ENCODE data around the gene FHIP1B.

Gene FHIP1B

DNA sequence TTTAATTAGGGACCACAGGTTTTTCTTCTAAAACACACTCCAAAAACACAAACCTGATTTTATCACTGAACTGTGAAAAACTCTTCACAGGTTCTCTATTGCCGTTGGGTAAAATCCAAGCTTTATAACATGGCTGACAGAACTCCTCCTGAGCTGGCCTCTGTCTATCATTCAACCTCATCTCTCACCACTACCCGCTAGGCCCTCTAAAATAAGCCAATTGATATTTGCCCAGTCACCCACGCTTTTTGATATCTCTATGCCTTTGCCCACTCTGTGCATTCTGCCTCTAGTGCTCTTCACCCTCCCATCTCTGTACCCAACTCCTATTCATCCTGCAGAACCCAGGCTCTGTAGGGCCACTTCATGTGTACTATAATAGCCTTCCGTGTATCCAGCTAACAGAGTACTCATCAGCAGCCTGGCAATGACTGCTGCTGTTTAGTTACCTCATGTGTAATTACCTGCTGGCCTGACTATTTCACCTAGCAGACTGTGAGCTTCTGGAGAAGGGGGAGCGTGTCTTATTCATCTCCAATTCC lies 3.4 kb upstream of the FHIP1B start:
- no peak for DNase-seq

GRCh38 chr11:6237266-6237665 lies 2.8 kb upstream of the FHIP1B start:
- DNase-seq: peak; percentile 85

DNA sequence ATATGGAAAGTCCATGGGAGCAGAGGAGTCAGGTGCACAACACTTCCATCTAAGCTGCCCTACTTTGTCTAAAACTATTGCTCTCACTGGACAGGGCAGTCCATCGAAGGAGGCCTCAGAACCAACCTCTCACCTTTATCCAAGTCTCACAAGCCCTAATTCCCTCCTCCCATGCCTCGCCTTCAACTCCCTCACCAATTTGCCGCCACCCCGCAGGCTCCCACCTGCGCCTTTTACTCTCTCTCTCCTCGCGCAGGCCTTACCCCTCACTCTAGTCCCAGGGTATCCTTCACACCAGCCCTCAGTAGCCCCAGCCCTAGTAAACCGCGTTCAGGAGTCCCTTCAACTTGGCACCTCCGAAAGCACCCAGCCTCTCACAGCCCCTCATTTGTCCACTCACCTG lies 451 bp downstream of the FHIP1B start:
- no peak for DNase-seq

DNA sequence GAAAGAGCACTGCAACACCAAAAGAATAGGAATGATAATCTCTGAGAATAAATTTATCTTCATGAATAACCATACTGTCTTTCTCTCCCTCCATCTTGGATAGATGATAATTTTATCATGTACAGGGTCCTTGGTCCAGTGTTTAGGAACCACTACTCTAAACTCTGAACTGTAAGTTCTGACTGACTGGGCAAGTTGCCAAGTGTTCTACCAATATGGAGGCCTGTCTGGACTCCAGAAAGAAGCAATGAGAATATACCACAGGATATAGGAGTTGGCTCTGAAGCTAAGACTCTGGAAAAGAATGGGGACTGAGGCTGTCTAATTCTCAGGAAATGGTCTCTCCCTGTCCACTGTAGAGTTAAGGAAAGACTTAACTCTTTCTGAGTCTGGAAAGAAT lies 1.5 kb downstream of the FHIP1B start:
- peak; percentile 8 for DNase-seq

DNA sequence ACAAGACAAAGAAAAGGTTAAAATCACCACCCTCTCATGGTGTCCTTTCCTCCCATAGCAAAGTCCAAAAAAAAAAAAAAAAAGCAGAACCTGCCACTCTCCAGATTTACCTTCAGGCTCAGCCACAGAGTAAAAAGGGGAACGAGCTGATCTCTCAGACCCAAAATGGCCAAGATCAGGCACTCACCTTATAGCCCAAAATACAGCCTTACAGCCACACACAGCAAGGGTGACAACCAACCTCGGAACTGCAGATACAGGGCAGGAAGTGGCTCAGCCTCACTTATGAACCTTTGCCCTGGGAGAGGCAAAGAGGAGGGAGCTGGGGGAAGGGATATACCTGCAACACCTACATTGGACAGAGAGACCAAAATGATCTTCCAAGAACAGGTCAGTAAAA lies 4.5 kb downstream of the FHIP1B start:
- DNase-seq: no peak

DNA sequence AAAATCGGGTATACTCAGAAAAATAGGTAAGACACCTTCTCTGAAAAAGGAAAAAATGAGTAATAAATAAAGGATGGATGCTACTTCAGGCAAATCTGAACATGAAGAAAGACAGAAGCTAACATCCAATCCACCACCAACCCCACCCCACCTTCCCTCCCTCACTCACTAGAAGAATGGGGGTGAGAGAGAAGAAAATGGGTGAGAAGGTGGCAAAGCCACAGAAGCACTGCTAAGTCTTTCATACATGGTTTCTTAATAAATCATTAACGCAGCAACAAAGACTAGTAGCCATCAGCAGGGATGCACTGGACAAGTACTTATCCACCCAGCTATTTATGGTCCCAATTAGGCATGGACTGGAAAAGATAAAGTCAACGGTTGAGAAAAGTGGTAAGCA lies 5.9 kb downstream of the FHIP1B start:
- no peak for DNase-seq

DNA sequence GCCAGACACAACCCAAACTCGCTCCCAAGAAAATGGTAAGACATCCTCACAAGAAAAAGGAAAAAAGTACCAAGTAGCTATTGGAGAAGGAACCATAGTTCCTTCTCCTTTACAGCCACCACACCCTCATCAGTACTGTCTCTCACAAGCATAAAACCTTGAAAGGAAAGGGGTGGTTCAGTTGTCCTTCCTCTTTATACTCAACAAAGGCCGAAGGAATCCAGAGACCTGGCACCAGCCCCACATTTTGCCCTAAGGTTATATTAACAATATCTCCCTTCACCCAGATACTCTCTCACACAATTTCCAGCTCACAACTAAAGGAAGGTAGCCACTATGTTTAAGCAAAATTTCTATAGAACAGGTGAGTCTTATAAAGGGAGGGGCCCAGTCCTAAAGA lies 8.5 kb downstream of the FHIP1B start:
- peak; percentile 37 for DNase-seq

- DNase-seq: no peak
Measured at GRCh38 chr11:6225024-6225423, 9.4 kb downstream of the FHIP1B start.

- no peak for DNase-seq
Measured at GRCh38 chr11:6224421-6224820, 10.0 kb downstream of the FHIP1B start.

DNA sequence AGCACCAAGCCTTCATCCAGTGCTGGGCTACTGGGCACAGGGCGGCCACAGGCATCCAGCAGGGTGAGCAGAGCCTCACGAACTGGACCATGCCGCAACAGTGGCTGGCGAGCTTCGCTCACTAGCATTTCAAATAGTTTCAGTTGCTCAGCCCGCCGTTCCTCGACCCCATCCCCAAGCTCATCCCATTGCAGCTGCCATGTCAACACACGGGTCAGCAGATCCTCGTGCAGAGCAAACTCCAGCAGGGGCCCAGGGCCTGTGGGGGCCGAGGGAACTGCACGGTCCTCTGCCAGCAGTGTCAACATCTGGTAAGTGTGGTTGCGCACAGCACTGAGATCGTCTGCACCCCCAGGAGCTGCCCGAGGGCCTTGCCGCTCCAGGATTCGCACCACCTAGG lies 10.6 kb downstream of the FHIP1B start:
- DNase-seq: no peak

GRCh38 chr11:6219359-6219758 lies 15.1 kb downstream of the FHIP1B start:
- DNase-seq: peak; percentile 75

DNA sequence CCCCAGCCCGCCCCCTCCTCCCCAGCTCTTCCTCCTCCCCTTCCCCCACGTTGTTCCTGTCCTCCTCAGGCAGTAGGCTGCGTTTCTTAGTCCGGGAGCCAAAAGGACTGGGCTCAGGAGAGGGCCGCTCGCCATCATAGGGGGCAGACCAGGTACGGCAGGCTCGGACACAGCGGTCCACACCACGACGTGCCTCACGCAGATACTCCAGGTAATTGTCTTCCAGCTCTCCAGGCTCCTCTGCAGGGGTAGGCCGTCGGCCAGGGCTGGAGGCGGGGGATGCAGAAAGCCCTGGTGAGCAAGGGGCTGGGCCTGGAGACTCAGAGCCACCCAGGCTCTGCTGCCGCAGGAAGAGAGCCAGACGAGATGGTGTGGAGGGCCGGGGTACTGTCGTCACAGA lies 16.7 kb downstream of the FHIP1B start:
- no peak for DNase-seq

GRCh38 chr11:6216501-6216900 lies 17.9 kb downstream of the FHIP1B start:
- no peak for DNase-seq

DNA sequence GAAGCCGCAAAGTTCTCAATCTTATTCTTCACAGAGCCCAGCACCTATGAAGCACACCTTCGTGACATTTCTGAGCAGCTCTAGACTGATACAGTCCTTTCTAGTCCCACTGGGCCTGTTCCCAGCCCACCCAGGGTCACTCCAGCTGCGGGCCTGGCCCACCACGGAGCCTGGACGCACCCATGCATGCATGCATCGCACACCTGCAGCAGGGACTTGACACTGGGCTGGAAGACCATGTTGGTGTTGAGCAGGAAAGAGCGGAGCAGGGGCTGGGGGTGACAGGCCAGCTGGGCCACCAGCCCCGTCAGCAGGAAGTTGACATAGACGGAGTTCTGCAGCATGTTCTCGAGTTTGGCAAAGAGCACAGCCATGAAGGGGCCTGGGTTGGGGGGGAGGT lies 19.9 kb downstream of the FHIP1B start:
- no peak for DNase-seq

DNA sequence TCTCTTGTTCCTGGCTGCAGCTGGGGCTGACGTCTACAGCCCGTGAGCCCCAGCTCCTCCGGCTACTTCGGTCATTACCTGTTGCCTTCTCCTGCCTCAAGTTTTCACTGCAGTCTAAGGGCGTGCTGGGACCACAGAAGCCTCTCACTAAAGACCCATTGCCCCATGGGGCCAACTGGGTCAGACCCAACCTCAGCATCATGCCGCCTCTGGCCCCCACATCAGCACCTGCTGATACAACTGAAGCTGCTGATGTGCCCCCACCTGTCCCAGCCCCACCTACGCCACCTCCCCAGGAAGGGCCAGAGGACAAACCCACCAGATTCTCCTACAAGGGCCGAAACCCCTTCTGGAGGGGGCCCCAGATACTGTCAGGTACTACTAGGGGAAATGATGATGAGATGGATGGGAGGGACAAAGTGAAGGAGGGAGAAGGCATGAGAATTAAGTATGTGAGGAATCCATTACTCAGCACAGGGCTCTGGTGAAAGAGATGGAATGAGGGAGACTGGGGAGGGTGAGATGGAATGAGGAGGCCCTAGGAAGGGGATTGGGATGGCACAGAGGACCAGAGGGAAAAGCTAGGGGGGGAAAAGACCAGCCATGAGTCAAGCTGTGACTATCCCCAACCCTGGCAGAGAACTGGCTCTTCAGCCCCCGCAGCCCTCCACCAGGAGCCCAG lies 24.0 kb downstream of the FHIP1B start:
- DNase-seq: no peak

DNA sequence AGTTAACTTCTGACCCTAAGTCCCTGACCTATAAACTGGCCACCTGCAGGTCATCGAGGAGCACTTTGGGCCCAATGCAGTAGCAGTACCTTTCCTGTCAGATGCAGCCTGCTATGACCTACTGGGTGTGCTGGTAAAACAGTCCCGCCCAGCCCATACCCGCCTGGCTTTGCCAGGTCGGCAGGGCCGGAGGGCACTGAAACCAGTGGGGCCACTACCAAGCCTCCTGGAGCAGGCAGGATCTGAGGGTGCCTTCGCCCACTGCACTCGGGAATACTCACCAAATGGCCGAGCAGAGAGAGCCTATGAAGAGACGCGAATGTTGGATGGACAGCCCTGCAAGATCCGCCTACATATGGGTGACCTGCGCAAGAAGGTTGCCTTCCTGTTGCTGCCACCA lies 24.6 kb downstream of the FHIP1B start:
- no peak for DNase-seq

GRCh38 chr11:6206456-6207180 lies 27.8 kb downstream of the FHIP1B start:
- DNase-seq: no peak

GRCh38 chr11:6205366-6205765 lies 29.1 kb downstream of the FHIP1B start, which contains the start of gene C11orf42:
Gene C11orf42, plus strand, starts transcription at chr11:6205557. Its CDS starts 59 bp downstream, at chr11:6205616.
- DNase-seq: no peak

DNA sequence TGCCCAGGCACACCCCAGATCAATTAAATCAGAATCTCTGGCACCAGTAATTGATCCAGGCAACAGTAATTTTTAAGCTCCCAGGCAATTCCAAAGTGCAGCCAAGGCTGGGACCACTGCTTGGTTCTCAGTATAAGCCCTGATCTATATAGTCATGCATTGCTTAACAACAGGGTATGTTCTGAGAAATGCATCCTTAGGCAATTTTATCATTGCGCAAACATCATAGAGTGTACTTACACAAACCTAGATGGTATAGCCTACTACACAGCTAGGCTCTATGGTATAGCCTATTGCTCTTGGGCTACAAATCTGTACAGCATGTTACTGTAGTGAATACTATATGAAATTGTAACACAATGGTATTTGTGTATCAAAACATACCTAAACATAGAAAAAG lies 29.7 kb downstream of the FHIP1B start:
- peak; percentile 82 for DNase-seq

DNA sequence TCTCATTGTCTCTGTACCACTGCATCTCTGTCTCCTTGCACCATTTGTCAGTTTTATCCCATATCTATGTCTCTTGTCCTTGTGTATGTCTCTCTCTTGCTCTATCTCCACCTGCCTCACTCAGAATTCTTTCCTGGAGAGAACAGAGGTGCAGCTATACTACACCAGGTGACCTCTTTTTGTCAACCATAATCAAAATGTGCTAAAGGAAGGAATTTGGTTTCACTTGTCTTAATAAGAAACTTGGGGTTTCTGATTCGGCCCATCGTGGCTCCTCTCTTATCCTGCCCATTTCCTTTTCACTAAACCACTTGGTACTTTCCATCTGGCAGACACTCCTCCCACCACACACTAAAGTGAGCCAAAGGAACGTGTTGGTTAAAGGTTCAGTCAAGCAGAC lies 31.1 kb downstream of the FHIP1B start:
- DNase-seq: no peak

- DNase-seq: no peak
Measured at GRCh38 chr11:6202041-6202440, 32.4 kb downstream of the FHIP1B start.

GRCh38 chr11:6201481-6201880 lies 33.0 kb downstream of the FHIP1B start:
- peak; percentile 75 for DNase-seq

DNA sequence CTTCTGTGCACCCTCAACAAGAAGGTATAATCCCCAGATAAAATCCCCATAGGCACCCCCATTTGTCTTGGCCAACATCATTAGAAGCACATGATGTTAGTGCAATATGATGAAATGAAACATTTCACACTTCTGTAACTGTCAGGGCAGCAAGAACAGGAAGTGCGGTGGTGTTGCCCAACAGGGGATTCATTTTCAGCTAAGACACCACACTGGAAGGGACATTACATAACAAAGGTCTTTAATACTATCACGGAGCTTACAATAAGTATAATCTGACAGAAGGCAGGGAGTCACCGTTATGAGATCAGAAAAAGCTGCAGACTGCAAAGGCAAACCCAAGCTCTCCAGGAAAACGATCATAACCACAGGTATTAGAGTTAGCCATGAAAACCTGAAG lies 33.5 kb downstream of the FHIP1B start:
- DNase-seq: peak; percentile 93

DNA sequence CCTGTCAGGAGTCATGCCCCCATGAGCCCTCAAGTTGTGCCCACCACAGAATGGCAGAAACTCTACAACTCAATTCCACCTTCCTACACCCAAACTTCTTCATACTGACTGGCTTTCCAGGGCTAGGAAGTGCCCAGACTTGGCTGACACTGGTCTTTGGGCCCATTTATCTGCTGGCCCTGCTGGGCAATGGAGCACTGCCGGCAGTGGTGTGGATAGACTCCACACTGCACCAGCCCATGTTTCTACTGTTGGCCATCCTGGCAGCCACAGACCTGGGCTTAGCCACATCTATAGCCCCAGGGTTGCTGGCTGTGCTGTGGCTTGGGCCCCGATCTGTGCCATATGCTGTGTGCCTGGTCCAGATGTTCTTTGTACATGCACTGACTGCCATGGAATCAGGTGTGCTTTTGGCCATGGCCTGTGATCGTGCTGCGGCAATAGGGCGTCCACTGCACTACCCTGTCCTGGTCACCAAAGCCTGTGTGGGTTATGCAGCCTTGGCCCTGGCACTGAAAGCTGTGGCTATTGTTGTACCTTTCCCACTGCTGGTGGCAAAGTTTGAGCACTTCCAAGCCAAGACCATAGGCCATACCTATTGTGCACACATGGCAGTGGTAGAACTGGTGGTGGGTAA lies 35.1 kb downstream of the FHIP1B start, which contains the start of gene OR52W1:
OR52W1 (plus strand) TSS at position 51 of the 637 bp plus-strand sequence; CDS start at position 51, 0 bp downstream.
- no peak for DNase-seq

All from suppressor macrophage treated with lipopolysaccharide for 4 hours (primary cell).